GM06990 (cell line): ENCODE results near the gene KRTAP10-3.
"Not testable (repeated sequence)": the region's sequence is repeated elsewhere in the genome, so short reads cannot be mapped to it uniquely, and the experiment has no call there.

Experiments used
- DNase-seq: peaks from one replicate; pipeline ENCODE4 v3.0.0-alpha.2; 2011; ENCODE audit not compliant: insufficient read length; ENCODE audit errors: extremely low read depth
- H3K27me3 ChIP-seq: replicated peaks from 2 replicates; pipeline ENCODE4 v1.6.0; 2011; ENCODE audit warnings: low read length; ENCODE audit not compliant: control insufficient read depth, insufficient read depth
- H3K36me3 ChIP-seq: 2 replicates; pipeline ENCODE4 v1.5.1; 2011; ENCODE audit warnings: low read length; ENCODE audit not compliant: control insufficient read depth, insufficient read depth
- H3K4me3 ChIP-seq: replicated peaks from 2 replicates; pipeline ENCODE4 v1.5.1; 2011; ENCODE audit warnings: low read depth, mild to moderate bottlenecking, control low read depth, low read length
- CTCF ChIP-seq: IDR thresholded peaks from 2 replicates; pipeline ENCODE4 v1.5.1; 2011; ENCODE audit warnings: low read length, control low read depth, mild to moderate bottlenecking, inconsistent platforms; ENCODE audit not compliant: insufficient read depth, poor library complexity, severe bottlenecking

The KRTAP10-3 gene

DNA sequence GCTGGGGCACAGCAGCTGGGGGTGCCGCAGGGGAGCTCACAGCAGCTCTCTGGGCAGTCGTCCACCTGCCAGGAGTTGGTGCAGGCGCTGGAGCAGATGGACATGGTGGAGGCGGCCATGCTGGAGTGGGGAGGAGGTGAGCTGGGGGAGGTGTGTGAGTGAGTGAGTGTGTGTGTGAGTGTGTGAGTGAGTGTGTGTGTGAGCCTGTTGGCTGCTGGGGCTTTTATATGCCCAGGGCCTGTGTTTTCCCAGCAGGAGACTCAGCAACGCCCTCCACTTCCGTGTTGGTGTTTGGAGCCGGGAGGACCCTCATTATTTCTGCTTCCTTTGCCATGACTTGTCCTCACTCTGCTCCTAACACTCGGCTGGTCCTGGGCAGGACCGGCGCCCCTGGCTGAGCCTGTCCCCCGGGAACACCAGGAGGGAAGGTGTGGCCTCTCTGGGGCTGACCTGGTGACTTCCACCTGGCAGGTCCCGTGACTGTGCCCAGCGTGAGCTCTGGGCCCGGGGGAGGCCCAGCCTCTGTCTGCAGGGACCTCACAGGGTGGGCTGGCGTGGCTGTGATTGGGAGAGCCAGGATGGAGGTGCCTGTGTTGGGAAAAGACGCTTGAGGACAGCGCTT lies 7.1 kb downstream of the KRTAP10-3 start, which contains the start of gene KRTAP10-2:
KRTAP10-2 (minus strand) TSS at position 166 of the 622 bp plus-strand sequence; CDS start at position 119, 47 bp downstream.
- DNase-seq = no peak
- H3K36me3 ChIP-seq = no peaks in the 10 kb centered on the region
- H3K4me3 ChIP-seq = no peak within 1 kb of the TSS
- no peaks in the 10 kb centered on the region; the same call in 1 of the 2 replicates for H3K27me3 ChIP-seq
- no peak for TF ChIP-seq CTCF

DNA sequence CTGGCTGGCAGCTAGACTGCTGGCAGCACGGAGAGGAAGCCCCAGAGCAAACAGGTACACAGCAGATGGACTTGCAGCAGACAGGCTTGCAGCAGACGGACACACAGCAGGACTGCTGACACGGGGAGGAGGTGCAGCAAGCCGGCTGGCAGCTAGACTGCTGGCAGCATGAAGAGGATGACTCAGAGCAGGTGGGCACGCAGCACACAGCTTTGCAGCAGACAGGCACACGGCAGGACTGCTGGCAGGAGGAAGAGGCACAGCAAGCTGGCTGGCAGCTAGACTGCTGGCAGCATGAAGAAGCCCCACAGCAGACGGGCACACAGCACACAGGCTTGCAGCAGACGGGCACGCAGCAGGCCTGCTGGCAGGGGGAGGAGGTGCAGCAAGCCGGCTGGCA lies 7.8 kb downstream of the KRTAP10-3 start:
- no peak for TF ChIP-seq CTCF
- Histone ChIP-seq H3K36me3 (no peaks in the 10 kb centered on the region), H3K27me3 (no peaks in the 10 kb centered on the region; the same call in 1 of the 2 replicates), H3K4me3 (no peak overlapping the region)
- DNase-seq = no peak

DNA sequence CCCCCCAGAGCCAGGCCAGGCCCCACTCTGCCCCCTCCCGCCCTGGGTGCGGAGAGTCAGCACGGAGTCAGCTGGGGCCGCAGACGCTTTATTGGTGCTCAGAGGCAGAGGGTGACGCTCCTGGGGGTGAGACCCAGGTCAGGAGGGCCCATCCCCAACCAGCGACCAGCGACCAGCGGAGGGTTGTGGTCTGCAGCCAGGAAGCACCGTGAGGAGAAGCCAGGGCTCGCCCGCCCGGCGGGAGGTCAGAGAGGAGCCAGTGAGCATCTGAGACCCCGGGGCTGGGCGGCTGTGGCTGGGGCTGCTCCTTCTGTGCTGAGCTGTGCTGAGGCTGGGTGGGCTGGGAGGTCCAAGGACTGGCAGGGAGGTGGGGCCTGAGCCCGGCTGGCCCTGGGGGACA lies 8.3 kb downstream of the KRTAP10-3 start:
- H3K27me3 ChIP-seq, DNase-seq, H3K36me3 ChIP-seq, H3K4me3 ChIP-seq: not testable (repeated sequence)

GRCh38 chr21:44549525-44550211 lies 8.9 kb downstream of the KRTAP10-3 start:
- Histone ChIP-seq H3K36me3 (no peaks in the 10 kb centered on the region), H3K27me3 (no peaks in the 10 kb centered on the region; the same call in 1 of the 2 replicates), H3K4me3 (no peak overlapping the region)
- no peak for TF ChIP-seq CTCF
- DNase-seq = no peak

- Histone ChIP-seq H3K27me3 (no peaks in the 10 kb centered on the region; the same call in 1 of the 2 replicates), H3K4me3 (no peak overlapping the region), H3K36me3 (no peaks in the 10 kb centered on the region)
- TF ChIP-seq CTCF = no peak
- no peak for DNase-seq
Measured at GRCh38 chr21:44548922-44549321, 9.7 kb downstream of the KRTAP10-3 start.

- H3K27me3 ChIP-seq = no peaks in the 10 kb centered on the region; the same call in 1 of the 2 replicates
- TF ChIP-seq CTCF = no peak
- DNase-seq = no peak
- no peak overlapping the region for H3K4me3 ChIP-seq
- no peaks in the 10 kb centered on the region for H3K36me3 ChIP-seq
Measured at GRCh38 chr21:44548381-44548780, 10.2 kb downstream of the KRTAP10-3 start.
